HG03095 (cell line): Measurements from ENCODE around the gene LMO2.

Source experiments
- ATAC-seq: cut with Tn5 transposase; IDR thresholded peaks from one replicate; pipeline ENCODE4 v1.9.1; 2021; ENCODE audit warnings: moderate library complexity; ENCODE audit not compliant: unreplicated experiment

The LMO2 gene

GRCh38 chr11:33915526-33915925 lies 23.6 kb upstream of the LMO2 start:
- ATAC-seq = no peak

GRCh38 chr11:33913991-33914390 lies 22.1 kb upstream of the LMO2 start:
- no peak for ATAC-seq

GRCh38 chr11:33912405-33913361 lies 20.8 kb upstream of the LMO2 start:
- ATAC-seq = peak; percentile 83

GRCh38 chr11:33910958-33911339 lies 19.1 kb upstream of the LMO2 start:
- ATAC-seq = no peak

GRCh38 chr11:33910296-33910957 lies 18.6 kb upstream of the LMO2 start:
- no peak for ATAC-seq

GRCh38 chr11:33909552-33909951 lies 17.7 kb upstream of the LMO2 start:
- no peak for ATAC-seq

GRCh38 chr11:33909150-33909549 lies 17.3 kb upstream of the LMO2 start:
- ATAC-seq = no peak

GRCh38 chr11:33907421-33907820 lies 15.5 kb upstream of the LMO2 start:
- no peak for ATAC-seq

- no peak for ATAC-seq
Observed at GRCh38 chr11:33906484-33907186, 14.8 kb upstream of the LMO2 start.

- ATAC-seq = no peak
Observed at GRCh38 chr11:33904102-33904501, 12.2 kb upstream of the LMO2 start.

GRCh38 chr11:33900159-33900840 lies 8.4 kb upstream of the LMO2 start:
- no peak for ATAC-seq

GRCh38 chr11:33899400-33900037 lies 7.6 kb upstream of the LMO2 start:
- ATAC-seq = no peak

GRCh38 chr11:33898957-33899356 lies 7.1 kb upstream of the LMO2 start:
- no peak for ATAC-seq

- ATAC-seq = no peak
Observed at GRCh38 chr11:33897761-33898375, 6.0 kb upstream of the LMO2 start.

GRCh38 chr11:33896911-33897310 lies 5.0 kb upstream of the LMO2 start:
- no peak for ATAC-seq

GRCh38 chr11:33895752-33896137 lies 3.9 kb upstream of the LMO2 start:
- no peak for ATAC-seq

- ATAC-seq = no peak
Observed at GRCh38 chr11:33894398-33894746, 2.5 kb upstream of the LMO2 start.

GRCh38 chr11:33893711-33894397 lies 2.0 kb upstream of the LMO2 start:
- peak; percentile 72 for ATAC-seq

- ATAC-seq = no peak
Observed at GRCh38 chr11:33892906-33893594, 1.2 kb upstream of the LMO2 start.
